LoVo (cell line): Measurements from ENCODE around the gene CDC42BPB.

Experiments
- DNase-seq: peaks from one replicate; pipeline ENCODE4 v3.0.0-alpha.2; 2016; ENCODE audit warnings: low spot score

Gene CDC42BPB

DNA sequence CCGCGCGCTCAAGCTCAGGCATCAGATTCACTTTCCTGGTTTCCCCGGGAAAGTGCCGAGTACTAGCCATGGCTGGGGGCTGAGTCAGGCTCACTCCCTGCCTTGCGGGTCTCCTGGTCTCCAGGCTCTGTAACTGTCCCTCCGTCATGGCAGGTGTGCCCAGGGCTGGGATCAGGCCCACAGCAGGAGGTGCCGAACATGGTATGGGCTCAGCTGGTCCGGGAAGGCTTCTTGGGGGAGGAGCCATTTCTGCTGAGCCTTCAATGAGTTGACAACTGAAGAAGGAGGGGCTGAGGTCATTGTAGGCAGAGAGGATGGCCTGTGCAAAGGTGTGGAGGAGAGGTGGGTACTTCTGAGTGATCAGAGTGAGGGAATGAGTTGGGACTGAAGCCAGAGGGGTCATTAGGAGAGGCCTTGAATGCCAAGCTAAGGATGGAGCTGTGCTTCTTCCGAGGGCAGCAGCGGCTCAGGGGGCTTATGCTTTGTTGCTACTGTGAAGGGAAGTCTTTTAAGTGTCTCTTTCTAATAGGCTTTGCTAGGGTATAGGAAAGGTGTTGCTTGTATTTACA, 37.9 kb upstream of the CDC42BPB start:
- peak; percentile 41 for DNase-seq

DNA sequence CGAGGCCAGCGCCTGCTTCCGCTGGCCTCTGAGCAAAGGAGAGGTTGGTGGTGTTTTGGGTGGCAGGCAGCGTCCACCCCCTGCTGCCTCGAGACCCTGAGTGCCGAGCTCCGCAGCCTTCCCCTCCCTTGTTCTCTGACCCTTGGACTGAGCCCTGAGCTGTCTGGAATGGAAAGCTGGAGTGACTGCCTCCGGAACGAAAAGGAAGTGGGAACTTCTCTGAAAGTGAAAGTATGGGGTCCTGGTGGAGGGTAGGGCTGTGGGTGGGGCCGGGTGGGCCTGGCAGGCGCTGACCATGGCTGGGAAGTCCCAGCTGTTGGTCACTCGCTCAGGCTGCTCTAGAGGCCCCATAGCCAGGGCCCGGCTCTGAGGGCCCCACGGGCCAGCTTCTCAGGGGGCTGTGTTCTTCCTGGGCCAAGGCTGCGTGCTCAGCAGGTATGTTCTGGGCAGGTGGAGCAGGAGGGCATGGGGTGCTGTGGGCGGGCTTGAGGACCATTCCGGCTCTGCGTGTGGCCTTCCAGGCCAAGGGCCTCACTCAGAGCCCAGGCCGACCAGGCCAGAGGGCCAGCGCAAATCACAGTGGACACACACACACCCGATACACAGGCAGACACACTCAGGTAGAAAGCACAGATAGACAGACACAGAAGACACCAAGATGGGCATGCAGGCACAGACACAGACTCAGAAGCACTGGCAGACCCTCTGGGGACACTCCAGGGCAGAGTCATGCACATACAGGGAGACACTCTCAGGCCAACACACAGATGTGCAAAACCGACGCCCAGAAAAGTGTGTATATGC, 37.3 kb upstream of the CDC42BPB start, which contains the start of gene EXOC3L4:
Gene EXOC3L4, plus strand, starts transcription at position 320 of the 804 bp plus-strand sequence. CDS start 5,495 bp downstream, outside the sequence.
- peak; percentile 42 for DNase-seq

DNA sequence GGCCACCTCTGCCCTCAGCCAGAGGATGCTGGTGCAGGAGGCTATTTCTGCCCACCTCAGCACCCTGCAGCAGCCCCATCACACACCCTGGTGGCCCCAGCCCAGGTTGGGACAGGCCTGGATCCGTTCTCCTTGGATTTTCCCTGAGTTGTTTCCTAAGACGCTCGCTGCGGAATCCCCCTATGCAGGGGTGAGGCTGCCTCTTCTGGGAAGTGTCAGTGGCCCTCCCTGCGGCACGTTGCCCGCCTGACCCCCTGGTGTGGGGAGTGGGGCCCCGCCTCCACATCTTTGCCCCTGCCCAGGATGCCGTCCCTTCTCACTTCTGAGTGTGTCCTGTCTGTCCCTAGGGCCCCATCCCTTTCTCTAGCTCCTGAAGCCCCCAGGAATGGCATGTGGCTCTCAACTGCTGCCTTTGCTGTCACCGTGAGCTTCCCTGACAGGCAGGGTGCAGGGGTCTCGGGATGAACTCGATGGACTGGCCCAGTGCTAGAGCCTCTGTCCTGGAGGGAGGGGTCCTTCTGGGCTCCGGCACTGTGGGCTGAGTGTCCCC, 36.6 kb upstream of the CDC42BPB start:
- no peak for DNase-seq

GRCh38 chr14:103091883-103092222, 34.5 kb upstream of the CDC42BPB start:
- DNase-seq: no peak

- peak; percentile 72 for DNase-seq
These were observed 33.9 kb upstream of the CDC42BPB start for GRCh38 chr14:103091041-103091882.

GRCh38 chr14:103090481-103091020, 33.2 kb upstream of the CDC42BPB start:
- no peak for DNase-seq

- no peak for DNase-seq
These were observed 32.3 kb upstream of the CDC42BPB start for GRCh38 chr14:103089386-103090335.

DNA sequence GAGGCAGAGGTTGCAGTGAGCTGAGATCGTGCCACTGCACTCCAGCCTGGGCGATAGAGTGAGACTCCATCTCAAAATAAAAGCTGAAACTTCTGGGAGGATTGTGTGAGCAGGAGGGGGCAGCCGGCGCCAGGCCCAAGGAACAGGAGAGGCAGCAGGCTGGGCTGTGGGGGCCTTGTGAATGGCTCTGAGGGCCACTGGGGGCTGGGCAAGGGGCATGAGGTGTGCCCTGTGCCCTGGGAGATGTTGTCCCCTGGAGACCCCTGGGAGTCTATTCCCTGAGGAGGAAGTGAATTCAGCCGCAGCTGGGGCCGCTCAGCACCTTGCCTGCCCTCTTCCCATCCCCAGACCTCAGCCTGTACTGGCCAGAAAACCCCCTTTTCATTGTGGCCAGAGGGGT, 31.6 kb upstream of the CDC42BPB start:
- no peak for DNase-seq

DNA sequence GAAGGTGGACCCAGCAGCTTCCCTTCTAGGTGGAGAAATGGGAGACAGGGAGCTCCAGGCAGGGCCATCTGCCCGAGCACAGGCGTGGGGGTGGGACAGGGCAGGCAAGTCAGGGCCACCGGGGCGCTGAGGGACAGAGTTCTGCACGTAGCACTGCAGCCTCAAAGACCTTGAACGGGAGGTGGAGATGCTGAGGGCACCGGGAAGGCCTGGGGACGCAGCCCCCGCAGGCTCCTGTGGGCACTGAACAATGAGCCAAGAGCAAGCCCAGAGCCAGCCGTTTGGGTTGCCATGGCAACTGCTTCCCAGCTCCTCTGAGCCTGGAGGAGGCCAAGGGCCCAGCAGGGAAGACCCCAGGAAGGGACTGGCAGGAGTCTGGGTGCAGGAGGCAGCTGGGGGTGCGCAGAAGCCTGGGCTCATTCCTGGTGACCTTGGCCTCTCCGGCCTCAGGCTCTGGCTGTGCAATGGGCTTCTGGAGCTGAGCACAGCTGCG, 30.0 kb upstream of the CDC42BPB start:
- DNase-seq: no peak

DNA sequence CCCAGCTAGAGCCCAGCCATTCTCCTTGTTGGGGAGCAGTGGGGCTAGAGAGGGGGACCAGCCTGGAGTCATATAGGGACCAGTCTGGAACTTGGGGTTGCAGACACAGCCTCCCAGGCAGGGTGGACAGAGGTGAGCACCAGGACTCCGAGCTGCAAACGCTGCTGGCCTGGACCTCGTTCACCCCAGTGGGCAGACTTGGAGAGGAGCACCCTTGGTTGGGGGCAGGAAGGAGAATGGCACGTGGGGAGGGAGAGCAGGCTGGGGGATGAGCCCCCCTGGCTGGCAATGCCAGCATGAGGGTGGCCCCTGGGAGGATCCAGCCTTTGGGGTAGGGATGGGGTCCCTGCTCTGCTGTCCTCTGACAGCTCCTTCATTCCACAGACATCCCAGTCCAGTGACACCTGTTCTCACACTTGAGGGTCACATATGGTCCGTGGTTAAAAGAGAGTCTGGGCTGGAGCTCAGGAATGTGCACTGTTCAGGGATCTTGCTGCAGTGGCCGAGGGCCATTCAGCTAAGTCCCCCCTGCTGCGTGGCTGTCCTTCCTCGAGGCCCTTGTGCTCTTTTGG, 29.5 kb upstream of the CDC42BPB start:
- no peak for DNase-seq

- DNase-seq: no peak
These were observed 28.1 kb upstream of the CDC42BPB start for GRCh38 chr14:103085106-103086091.

DNA sequence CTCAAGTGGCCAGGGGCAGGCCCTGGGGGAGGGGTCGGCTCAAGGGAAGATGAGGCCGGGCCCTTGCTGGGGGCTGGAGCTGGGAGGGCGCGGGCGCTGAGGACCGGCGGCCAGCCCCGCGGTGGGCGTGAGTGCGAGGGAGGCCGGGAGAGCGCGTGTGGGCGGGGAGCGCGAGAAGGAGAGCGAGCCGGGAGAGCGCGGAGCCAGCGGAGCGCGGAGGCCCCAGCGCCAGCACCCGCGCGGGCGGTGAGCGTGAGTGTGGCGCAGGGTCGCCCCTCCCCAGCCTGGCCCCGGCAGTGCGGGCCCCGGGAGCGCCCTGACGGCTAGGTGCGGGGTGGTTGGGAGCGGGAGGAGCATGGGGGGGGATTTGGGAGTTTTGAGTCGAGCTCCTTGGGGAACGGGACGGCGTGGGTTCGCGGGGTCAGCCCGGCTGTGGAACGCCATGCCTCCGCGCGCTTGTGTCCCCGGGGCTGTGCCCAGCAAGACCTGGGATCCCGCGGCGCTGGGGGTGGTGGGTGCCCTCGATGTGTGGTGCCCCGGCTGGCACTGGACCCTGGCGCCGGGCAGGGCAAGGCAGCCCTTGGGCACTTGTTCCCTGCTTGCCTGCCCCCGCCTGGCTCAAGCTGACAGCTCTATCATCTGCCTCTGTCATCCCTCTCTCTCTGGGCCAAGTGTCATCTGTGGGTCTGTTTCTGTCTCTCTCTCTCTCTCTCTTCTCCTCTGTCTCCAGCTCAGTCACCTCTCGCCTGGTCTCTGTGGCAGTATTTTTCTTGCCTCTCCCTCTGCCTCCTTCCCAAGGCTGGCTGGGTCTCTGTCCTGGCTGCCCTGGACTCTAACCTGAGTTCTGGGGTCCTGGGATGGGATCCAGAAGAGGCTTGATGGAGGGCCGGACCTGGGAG, 26.9 kb upstream of the CDC42BPB start, which contains the start of gene LBHD2:
Gene LBHD2, plus strand, starts transcription at position 190 of the 899 bp plus-strand sequence. CDS start 1,803 bp downstream, outside the sequence.
- DNase-seq: no peak

GRCh38 chr14:103081951-103082350, 24.6 kb upstream of the CDC42BPB start:
- no peak for DNase-seq

- no peak for DNase-seq
These were observed 21.7 kb upstream of the CDC42BPB start for GRCh38 chr14:103078860-103079587.

DNA sequence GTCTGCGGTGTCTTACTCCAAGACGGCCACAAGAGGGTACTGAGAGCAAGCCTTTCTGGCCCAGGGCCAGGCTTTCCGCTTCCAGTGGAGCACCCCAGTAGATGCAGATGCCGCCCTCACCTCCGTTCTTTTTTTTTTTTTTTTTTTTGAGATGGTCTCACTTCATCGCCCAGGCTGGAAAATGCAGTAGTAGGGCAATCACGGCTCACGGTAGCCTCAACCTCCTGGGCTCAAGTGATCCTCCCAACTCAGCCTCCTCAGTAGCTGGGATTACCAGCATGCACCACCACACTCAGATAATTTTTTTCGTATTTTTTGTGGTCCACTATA, 21.0 kb upstream of the CDC42BPB start:
- DNase-seq: peak; percentile 78

DNA sequence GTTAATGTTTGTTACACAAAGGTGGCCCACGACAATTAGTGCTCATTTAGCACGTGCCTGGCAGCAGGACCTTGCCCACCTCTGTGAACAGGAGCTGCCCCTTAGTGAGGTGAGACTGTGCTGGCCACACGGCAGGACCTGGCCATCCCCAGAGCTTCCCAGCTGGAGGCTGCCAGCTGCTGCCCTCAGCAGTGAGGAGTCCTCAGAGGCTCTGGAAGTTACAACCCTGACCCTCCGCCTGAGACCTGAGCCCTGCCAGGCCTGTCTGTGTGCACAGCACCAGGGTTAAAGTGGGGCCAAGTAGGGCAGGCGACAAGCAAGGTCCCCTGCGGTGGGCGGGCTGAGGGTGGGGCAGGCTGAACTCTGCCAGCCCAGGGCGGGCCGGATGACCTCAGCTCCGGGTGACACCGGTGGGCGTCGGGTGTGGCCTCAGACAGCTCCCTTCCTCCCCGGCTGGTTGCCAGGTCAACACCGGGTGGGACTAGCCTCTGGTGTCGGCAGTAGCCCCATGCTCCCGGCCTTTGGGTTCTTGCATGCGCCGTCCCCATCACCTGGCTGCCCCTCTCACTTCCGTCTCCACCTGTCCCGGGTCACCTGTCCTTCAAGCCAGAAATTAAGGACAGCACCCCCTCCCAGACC, 17.5 kb upstream of the CDC42BPB start:
- DNase-seq: peak; percentile 87
